ENCODE measurements around the gene GPD2. TPM values are rescaled to one million over a fixed set of nuclear protein-coding genes. Genes with fewer than 3 reads are reported as not detected.

The GPD2 gene
- total and polyA plus RNA-seq, 10 of the 15 experiments (the other 5 are each of a cell fraction or from before 2014, with no cell fraction given), result 10.0 to 73.5 (median 43.4) TPM

DNA sequence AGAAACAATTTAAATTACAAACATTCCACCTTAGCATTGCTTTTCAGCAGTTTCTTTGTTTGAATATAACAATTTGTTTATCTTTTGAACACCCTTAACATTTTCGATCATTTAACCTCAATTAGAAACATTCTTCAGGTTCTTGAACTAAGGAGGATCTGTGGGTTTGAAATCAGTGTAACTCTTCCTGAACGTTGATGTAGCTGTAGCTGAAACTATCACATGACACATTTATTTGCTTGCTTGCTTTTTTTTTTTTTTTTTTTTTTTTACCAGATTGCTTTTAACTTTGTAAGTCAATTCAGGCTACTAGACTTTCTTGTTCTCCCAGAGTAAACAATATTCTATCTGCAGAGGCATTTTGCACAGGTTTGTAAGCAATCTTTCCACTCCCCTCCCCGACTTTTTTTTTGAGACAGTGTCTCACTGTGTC, 47.6 kb downstream of the GPD2 start:
- 66% methylated on average over 3 of the region's 3 CpGs for WGBS (ENCODE audit: insufficient coverage, insufficient replicate concordance, low lambda C conversion rate, missing lambda C conversion rate)
- DNase-seq (ENCODE audit: low read depth, low spot score) (no peak), FAIRE-seq (no peak), ATAC-seq (no peak)
- Histone ChIP-seq H3K9me3 (replicated peaks; ENCODE audit: control insufficient read depth, insufficient read depth, low read length) (no peaks in the 10 kb centered on the region), H3K27me3 (replicated peaks in 1 of 2; ENCODE audit: control insufficient read depth in 2 of 2, insufficient read depth in 2 of 2, low read length in 1 of 2) (no peaks in the 10 kb centered on the region), H3K4me3 (no peak overlapping the region), H2AFZ (ENCODE audit: control insufficient read depth, low read depth, low read length) (no peak overlapping the region), H3K79me2 (ENCODE audit: control insufficient read depth, insufficient read depth, low read length) (no peaks in the 10 kb centered on the region), H3K9ac (ENCODE audit: control insufficient read depth, insufficient read depth, low read length) (no peak overlapping the region), H3K4me2 (ENCODE audit: control insufficient read depth, insufficient read depth) (no peak overlapping the region), H3K27ac (ENCODE audit: control insufficient read depth, insufficient read depth) (no peak overlapping the region), H4K20me1 (ENCODE audit: control insufficient read depth, insufficient read depth) (no peaks in the 10 kb centered on the region), H3K36me3 (ENCODE audit: control insufficient read depth in 2 of 2, insufficient read depth in 2 of 2, low read length in 1 of 2) (peaks cover 0 to 2% of the 10 kb centered on the region in 2 experiments; a peak in 1 of 4 replicates), H3K4me1 (ENCODE audit: control insufficient read depth, insufficient read depth, low read length) (peaks cover 6% of the 10 kb centered on the region; the same call in 1 of the 2 replicates)
- in situ Hi-C loops (cut with MboI), result no loop called here
- ChIA-PET RAD21 (ENCODE audit: unreplicated experiment) (interaction anchor here (0.7 kb wide), 1 partner anchor 46 kb away, joined by 4 read pairs; no protein-coding TSS in a partner anchor), POLR2A (interaction anchor here (0.6 to 2.0 kb wide), 4 partner anchors 11 to 135 kb away, joined by 4 to 9 read pairs (median 8); no protein-coding TSS in a partner anchor), SMC1A (ENCODE audit: uncharacterized antibody, unreplicated experiment) (interaction anchor here (1.2 to 4.1 kb wide), 3 partner anchors 9 to 46 kb away, joined by 3 to 16 read pairs (median 4); partner anchors contain the start of gene GPD2), CTCF (interaction anchor here (0.6 kb wide), 1 partner anchor 16 kb away, joined by 3 read pairs; no protein-coding TSS in a partner anchor)
- peak; percentile 61; the same call in 1 of the 2 replicates for TF ChIP-seq ZNF384 (IDR thresholded peaks at IDR 0.05; ENCODE audit: borderline replicate concordance, low read depth, low read length)
- TF ChIP-seq, protein P1, sequence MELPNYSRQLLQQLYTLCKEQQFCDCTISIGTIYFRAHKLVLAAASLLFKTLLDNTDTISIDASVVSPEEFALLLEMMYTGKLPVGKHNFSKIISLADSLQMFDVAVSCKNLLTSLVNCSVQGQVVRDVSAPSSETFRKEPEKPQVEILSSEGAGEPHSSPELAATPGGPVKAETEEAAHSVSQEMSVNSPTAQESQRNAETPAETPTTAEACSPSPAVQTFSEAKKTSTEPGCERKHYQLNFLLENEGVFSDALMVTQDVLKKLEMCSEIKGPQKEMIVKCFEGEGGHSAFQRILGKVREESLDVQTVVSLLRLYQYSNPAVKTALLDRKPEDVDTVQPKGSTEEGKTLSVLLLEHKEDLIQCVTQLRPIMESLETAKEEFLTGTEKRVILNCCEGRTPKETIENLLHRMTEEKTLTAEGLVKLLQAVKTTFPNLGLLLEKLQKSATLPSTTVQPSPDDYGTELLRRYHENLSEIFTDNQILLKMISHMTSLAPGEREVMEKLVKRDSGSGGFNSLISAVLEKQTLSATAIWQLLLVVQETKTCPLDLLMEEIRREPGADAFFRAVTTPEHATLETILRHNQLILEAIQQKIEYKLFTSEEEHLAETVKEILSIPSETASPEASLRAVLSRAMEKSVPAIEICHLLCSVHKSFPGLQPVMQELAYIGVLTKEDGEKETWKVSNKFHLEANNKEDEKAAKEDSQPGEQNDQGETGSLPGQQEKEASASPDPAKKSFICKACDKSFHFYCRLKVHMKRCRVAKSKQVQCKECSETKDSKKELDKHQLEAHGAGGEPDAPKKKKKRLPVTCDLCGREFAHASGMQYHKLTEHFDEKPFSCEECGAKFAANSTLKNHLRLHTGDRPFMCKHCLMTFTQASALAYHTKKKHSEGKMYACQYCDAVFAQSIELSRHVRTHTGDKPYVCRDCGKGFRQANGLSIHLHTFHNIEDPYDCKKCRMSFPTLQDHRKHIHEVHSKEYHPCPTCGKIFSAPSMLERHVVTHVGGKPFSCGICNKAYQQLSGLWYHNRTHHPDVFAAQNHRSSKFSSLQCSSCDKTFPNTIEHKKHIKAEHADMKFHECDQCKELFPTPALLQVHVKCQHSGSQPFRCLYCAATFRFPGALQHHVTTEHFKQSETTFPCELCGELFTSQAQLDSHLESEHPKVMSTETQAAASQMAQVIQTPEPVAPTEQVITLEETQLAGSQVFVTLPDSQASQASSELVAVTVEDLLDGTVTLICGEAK (IDR thresholded peaks at IDR 0.05; ENCODE audit: borderline replicate concordance), result 0 out of 2 replicates have a peak, but pooled peaks have one; percentile 27
- no peak for TF ChIP-seq SMARCA5 (IDR thresholded peaks at IDR 0.05)
- no TSS peak for BruUV-seq (replicated peaks)
- intact Hi-C loops (cut with micrococcal nuclease; ENCODE audit: unreplicated experiment), result no loop called here

All from GM12878 (cell line).